ENCODE measurements around the gene DNER.
"Not testable (repeated sequence)": the region's sequence is repeated elsewhere in the genome, so short reads cannot be mapped to it uniquely, and the experiment has no call there.

Gene DNER

GRCh38 chr2:229339618-229340017, 374.7 kb downstream of the DNER start:
- no peak overlapping the region for H3K4me3 ChIP-seq (replicated peaks; ENCODE audit: low read depth, low read length)
- H3K27me3 ChIP-seq (replicated peaks; ENCODE audit: control insufficient read depth, insufficient read depth, low read length), result no peaks in the 10 kb centered on the region; the same call in none of the 2 replicates
- TF ChIP-seq CTCF (IDR thresholded peaks at IDR 0.05; ENCODE audit: insufficient read depth, low read length, poor library complexity, severe bottlenecking), result no peak
- no peak for DNase-seq (ENCODE audit: extremely low read depth, insufficient read length)
- no peaks in the 10 kb centered on the region for H3K36me3 ChIP-seq (ENCODE audit: control insufficient read depth, insufficient read depth, low read length)

GRCh38 chr2:229339171-229339570, 375.2 kb downstream of the DNER start:
- not testable (repeated sequence) for H3K36me3 ChIP-seq (ENCODE audit: control insufficient read depth, insufficient read depth, low read length); H3K4me3 ChIP-seq (replicated peaks; ENCODE audit: low read depth, low read length); H3K27me3 ChIP-seq (replicated peaks; ENCODE audit: control insufficient read depth, insufficient read depth, low read length); DNase-seq (ENCODE audit: extremely low read depth, insufficient read length)

- DNase-seq (ENCODE audit: extremely low read depth, insufficient read length), result no peak
- no peak overlapping the region for H3K4me3 ChIP-seq (replicated peaks; ENCODE audit: low read depth, low read length)
- no peaks in the 10 kb centered on the region for H3K36me3 ChIP-seq (ENCODE audit: control insufficient read depth, insufficient read depth, low read length)
- TF ChIP-seq CTCF (IDR thresholded peaks at IDR 0.05; ENCODE audit: insufficient read depth, low read length, poor library complexity, severe bottlenecking), result no peak
- no peaks in the 10 kb centered on the region; the same call in 1 of the 2 replicates for H3K27me3 ChIP-seq (replicated peaks; ENCODE audit: control insufficient read depth, insufficient read depth, low read length)
Observed at GRCh38 chr2:229335877-229336346, 378.4 kb downstream of the DNER start.

- Histone ChIP-seq H3K4me3 (replicated peaks; ENCODE audit: low read depth, low read length) (no peak overlapping the region), H3K36me3 (ENCODE audit: control insufficient read depth, insufficient read depth, low read length) (no peaks in the 10 kb centered on the region), H3K27me3 (replicated peaks; ENCODE audit: control insufficient read depth, insufficient read depth, low read length) (no peaks in the 10 kb centered on the region; the same call in 1 of the 2 replicates)
- no peak for TF ChIP-seq CTCF (IDR thresholded peaks at IDR 0.05; ENCODE audit: insufficient read depth, low read length, poor library complexity, severe bottlenecking)
- no peak for DNase-seq (ENCODE audit: extremely low read depth, insufficient read length)
Observed at GRCh38 chr2:229335330-229335729, 379.0 kb downstream of the DNER start.

- no peak overlapping the region for H3K4me3 ChIP-seq (replicated peaks; ENCODE audit: low read depth, low read length)
- no peaks in the 10 kb centered on the region for H3K27me3 ChIP-seq (replicated peaks; ENCODE audit: control insufficient read depth, insufficient read depth, low read length)
- no peak for TF ChIP-seq CTCF (IDR thresholded peaks at IDR 0.05; ENCODE audit: insufficient read depth, low read length, poor library complexity, severe bottlenecking)
- no peak for DNase-seq (ENCODE audit: extremely low read depth, insufficient read length)
- no peaks in the 10 kb centered on the region for H3K36me3 ChIP-seq (ENCODE audit: control insufficient read depth, insufficient read depth, low read length)
Observed at GRCh38 chr2:229330952-229331351, 383.4 kb downstream of the DNER start.

GRCh38 chr2:229319558-229319957, 394.8 kb downstream of the DNER start:
- TF ChIP-seq CTCF (IDR thresholded peaks at IDR 0.05; ENCODE audit: insufficient read depth, low read length, poor library complexity, severe bottlenecking), result no peak
- Histone ChIP-seq H3K4me3 (replicated peaks; ENCODE audit: low read depth, low read length) (no peak overlapping the region), H3K36me3 (ENCODE audit: control insufficient read depth, insufficient read depth, low read length) (no peaks in the 10 kb centered on the region), H3K27me3 (replicated peaks; ENCODE audit: control insufficient read depth, insufficient read depth, low read length) (no peaks in the 10 kb centered on the region)
- DNase-seq (ENCODE audit: extremely low read depth, insufficient read length), result no peak

Measured in GM06990 (cell line).